ENCODE results near the gene CHIT1. TPM values are rescaled to one million over a fixed set of nuclear protein-coding genes. Genes with fewer than 3 reads are reported as not detected.

Gene CHIT1
- total and polyA plus RNA-seq, 7 donors = 0.04 to 0.27 (median 0.09) TPM; not detected in 3

GRCh38 chr1:203200916-203201315 is 28.6 kb downstream of the CHIT1 start:
- intact Hi-C loops (cut with DNase I) = loop anchor here in 1 of 2 donors (2.0 to 5.0 kb wide), 2 partner anchors 26 to 164 kb away; partner anchors contain the start of gene MYBPH
- no peaks in the 10 kb centered on the region for H3K9me3 ChIP-seq
- no peak for TF ChIP-seq CTCF (IDR thresholded peaks at IDR 0.05)
- H3K4me1 ChIP-seq = peaks cover 45% of the 10 kb centered on the region
- DNase-seq (no peak), ATAC-seq (no peak)
- no peaks in the 10 kb centered on the region for H3K36me3 ChIP-seq (ENCODE audit: insufficient read depth in 1 of 2, low read depth in 1 of 2)
- 56 to 81% (median 66%) methylated on average over 1 of the region's 1 CpG for WGBS, 3 donors
- peak overlapping the region; percentile 83 for H3K27ac ChIP-seq
- H3K27me3 ChIP-seq (ENCODE audit: insufficient read depth in 3 of 3, low read length in 2 of 3) = no peaks in the 10 kb centered on the region
- no peak overlapping the region for H3K4me3 ChIP-seq

- ATAC-seq (peak; percentile 74 to 90 (median 79)), DNase-seq (peak in 1 of 2 donors; percentile 53)
- Histone ChIP-seq H3K4me3 (peak overlapping the region; percentile 1), H3K27me3 (ENCODE audit: insufficient read depth in 3 of 3, low read length in 2 of 3) (no peaks in the 10 kb centered on the region), H3K27ac (peak overlapping the region; percentile 83), H3K4me1 (peaks cover 45% of the 10 kb centered on the region), H3K36me3 (ENCODE audit: insufficient read depth in 1 of 2, low read depth in 1 of 2) (no peaks in the 10 kb centered on the region), H3K9me3 (no peaks in the 10 kb centered on the region)
- WGBS, 3 donors = 29 to 48% (median 33%) methylated on average over 8 of the region's 8 CpGs
- intact Hi-C loops (cut with DNase I) = loop anchor here in 1 of 2 donors (2.0 to 5.0 kb wide), 2 partner anchors 25 to 163 kb away; partner anchors contain the start of gene MYBPH
- no peak for TF ChIP-seq CTCF (IDR thresholded peaks at IDR 0.05)
Measured at GRCh38 chr1:203199816-203200571, 29.5 kb downstream of the CHIT1 start.

- Histone ChIP-seq H3K27me3 (ENCODE audit: insufficient read depth in 3 of 3, low read length in 2 of 3) (no peaks in the 10 kb centered on the region), H3K4me1 (peaks cover 45% of the 10 kb centered on the region), H3K4me3 (no peak overlapping the region), H3K27ac (peak overlapping the region; percentile 83), H3K9me3 (no peaks in the 10 kb centered on the region), H3K36me3 (ENCODE audit: insufficient read depth in 1 of 2, low read depth in 1 of 2) (no peaks in the 10 kb centered on the region)
- 87 to 93% (median 88%) methylated on average over 6 of the region's 6 CpGs for WGBS, 3 donors
- ATAC-seq (no peak), DNase-seq (no peak)
- no peak for TF ChIP-seq CTCF (IDR thresholded peaks at IDR 0.05)
- intact Hi-C loops (cut with DNase I) = no loop called here
Measured at GRCh38 chr1:203199481-203199815, 30.0 kb downstream of the CHIT1 start.

GRCh38 chr1:203199002-203199401 is 30.5 kb downstream of the CHIT1 start:
- 38 to 67% (median 65%) methylated on average over 3 of the region's 3 CpGs for WGBS, 3 donors
- Histone ChIP-seq H3K4me3 (no peak overlapping the region), H3K27ac (no peak overlapping the region)

More at GRCh38 chr1:203199002-203199401, 30.5 kb downstream of the CHIT1 start:
- no peaks in the 10 kb centered on the region for H3K9me3 ChIP-seq
- intact Hi-C loops (cut with DNase I) = no loop called here
- no peaks in the 10 kb centered on the region for H3K36me3 ChIP-seq (ENCODE audit: insufficient read depth in 1 of 2, low read depth in 1 of 2)
- no peak for DNase-seq
- no peak for TF ChIP-seq CTCF (IDR thresholded peaks at IDR 0.05)
- H3K27me3 ChIP-seq (ENCODE audit: insufficient read depth in 3 of 3, low read length in 2 of 3) = no peaks in the 10 kb centered on the region
- ATAC-seq = peak in 1 of 4 donors; percentile 36
- H3K4me1 ChIP-seq = peaks cover 45% of the 10 kb centered on the region
